Thyroid gland (tissue), 4 donors: ENCODE results near the gene KRTAP5-1.

Experiments
- POLR2A ChIP-seq, 2 donors: fragments of 450-650 bp; IDR thresholded peaks; one replicate each; pipeline ENCODE4 v1.6.1; 2017; ENCODE audit warnings: antibody characterized with exemption in 2 of 2, mild to moderate bottlenecking in 2 of 2, moderate library complexity in 1 of 2
- TF ChIP-seq, protein P1 (sequence below), 6 experiments: fragments of 200-600 bp in 3 of 6; fragments of 450-650 bp in 3 of 6; sonication (generic) in 3 of 6; IDR thresholded peaks; one replicate each; pipeline ENCODE4 v1.5.1; 2016 to 2019; ENCODE audit warnings: antibody characterized with exemption in 6 of 6, mild to moderate bottlenecking in 2 of 6, inconsistent platforms in 1 of 6, moderate library complexity in 1 of 6

DNA sequence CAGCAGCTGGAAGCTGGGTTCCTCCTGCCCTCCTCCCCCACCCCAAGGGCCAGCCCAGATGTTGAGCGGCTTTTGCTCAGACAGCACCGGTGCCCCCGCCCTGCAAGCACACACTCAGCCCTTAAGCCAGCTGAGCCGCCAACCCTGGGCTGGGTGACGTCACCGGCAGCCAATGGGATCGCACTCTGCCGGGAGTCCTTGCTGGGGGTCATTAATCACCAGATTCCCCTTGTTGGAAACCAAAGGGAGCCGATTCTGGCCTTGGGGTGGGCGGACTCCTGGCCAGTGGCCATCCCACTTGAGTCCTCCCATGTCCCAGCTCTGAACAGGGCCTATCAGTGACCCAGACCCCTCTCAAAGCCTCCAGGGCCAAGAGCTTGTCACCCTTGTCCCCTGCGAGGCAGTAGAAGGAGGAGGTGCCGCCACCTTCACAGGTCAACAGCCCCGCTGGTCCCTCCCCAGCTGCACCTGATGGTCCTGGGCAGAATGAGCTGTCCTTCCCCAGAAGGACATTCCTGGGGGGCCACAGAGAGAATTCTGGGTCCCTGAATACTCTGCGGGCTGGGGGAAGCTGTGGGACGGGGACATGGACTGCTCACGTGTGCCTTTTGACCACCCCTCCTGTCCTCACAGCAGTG is 20.4 kb downstream of the KRTAP5-1 start:
- TF ChIP-seq, protein P1, sequence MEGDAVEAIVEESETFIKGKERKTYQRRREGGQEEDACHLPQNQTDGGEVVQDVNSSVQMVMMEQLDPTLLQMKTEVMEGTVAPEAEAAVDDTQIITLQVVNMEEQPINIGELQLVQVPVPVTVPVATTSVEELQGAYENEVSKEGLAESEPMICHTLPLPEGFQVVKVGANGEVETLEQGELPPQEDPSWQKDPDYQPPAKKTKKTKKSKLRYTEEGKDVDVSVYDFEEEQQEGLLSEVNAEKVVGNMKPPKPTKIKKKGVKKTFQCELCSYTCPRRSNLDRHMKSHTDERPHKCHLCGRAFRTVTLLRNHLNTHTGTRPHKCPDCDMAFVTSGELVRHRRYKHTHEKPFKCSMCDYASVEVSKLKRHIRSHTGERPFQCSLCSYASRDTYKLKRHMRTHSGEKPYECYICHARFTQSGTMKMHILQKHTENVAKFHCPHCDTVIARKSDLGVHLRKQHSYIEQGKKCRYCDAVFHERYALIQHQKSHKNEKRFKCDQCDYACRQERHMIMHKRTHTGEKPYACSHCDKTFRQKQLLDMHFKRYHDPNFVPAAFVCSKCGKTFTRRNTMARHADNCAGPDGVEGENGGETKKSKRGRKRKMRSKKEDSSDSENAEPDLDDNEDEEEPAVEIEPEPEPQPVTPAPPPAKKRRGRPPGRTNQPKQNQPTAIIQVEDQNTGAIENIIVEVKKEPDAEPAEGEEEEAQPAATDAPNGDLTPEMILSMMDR (IDR thresholded peaks at IDR 0.05), result no peak
- TF ChIP-seq POLR2A (IDR thresholded peaks at IDR 0.05), result no peak
